AG09309 (cell line): ENCODE results near the gene MILR1.

Experiments
- DNase-seq: peaks from one replicate; pipeline ENCODE4 v3.0.0-alpha.2; 2010; ENCODE audit warnings: low read depth
- H3K4me3 ChIP-seq: 2 replicates; pipeline ENCODE4 v1.5.1; 2011; ENCODE audit warnings: mild to moderate bottlenecking, low read depth, low read length, moderate library complexity; ENCODE audit not compliant: control insufficient read depth
- CTCF ChIP-seq: IDR thresholded peaks from 2 replicates; pipeline ENCODE4 v1.5.1; 2011; ENCODE audit warnings: mild to moderate bottlenecking, low read depth, low read length, inconsistent platforms; ENCODE audit not compliant: insufficient read depth, control insufficient read depth; ENCODE audit errors: missing control alignments

MILR1 gene

GRCh38 chr17:64496786-64497564 lies 48.1 kb downstream of the MILR1 start, which contains the start of gene POLG2:
Gene POLG2, minus strand, starts transcription at chr17:64497054. Its CDS starts 86 bp downstream, at chr17:64496968.
- peak; percentile 59 for TF ChIP-seq CTCF
- H3K4me3 ChIP-seq: peak within 1 kb of the TSS; percentile 78
- DNase-seq: peak; percentile 62

DNA sequence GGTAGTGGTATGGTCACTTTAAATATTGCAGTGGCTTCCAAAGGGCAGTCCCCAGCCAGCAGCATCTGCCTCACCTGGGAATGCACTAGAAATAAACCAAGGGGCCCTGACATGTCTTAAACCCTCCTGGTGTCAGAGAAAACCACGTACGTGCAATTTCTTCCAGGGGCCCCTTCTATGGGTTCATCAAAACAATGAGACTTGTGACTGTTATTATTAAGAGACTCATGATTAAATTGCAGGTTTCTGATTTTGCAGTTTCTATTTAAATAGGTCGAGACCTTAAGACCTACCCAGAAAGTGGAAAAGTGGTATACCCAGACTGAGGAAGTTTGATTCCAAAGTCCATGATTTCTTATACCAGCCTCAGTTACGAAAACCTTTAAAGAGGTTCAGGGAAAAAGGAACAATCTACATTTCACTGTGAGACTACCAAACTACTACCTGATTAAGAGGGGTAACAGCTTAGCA lies 48.7 kb downstream of the MILR1 start:
- DNase-seq: no peak
- TF ChIP-seq CTCF: no peak

DNA sequence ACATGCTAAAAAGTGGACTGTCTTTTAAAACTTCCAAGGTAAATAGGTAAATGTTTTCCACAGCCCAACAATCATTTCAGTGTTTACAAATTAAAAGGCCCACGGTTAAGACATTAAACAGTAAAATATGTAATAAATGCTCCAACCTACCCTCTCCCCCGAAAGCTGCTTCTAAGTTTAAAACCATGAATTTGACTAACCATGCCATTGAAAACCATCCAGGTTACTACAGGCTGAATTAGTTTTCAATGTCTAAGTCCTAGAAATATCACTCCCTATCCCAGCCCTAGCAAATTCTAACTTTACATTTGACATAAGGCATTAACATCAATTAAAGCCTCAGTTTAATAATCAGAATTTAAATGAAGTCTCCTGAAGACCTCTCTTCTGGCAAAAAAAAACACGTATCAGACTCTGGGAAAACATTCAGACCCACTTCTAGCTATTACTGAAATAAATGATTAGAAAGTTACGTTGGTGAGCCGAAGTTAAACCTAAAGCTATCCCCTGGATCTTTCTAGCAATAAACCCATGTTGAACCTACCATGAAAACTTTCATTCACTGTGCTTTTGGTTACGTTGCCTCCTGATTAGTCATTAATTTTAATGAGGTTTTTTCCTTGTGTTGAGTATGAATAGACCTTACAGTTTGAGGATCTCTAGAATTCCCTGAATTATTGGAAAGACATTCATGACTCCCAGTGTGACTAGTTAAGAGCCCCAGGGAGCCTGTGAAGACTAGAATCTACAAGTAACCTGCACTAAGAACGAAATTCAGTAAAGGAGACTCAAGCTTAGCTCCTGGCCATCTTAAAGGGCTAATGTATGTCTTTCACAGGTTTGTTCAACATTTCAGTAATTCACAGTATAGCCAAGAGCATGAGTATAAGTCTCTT lies 49.6 kb downstream of the MILR1 start:
- DNase-seq: no peak
- no peak for TF ChIP-seq CTCF

More for the DNA sequence above, 48.7 kb downstream of the MILR1 start:
- peak overlapping the region; percentile 78 for H3K4me3 ChIP-seq

DNA sequence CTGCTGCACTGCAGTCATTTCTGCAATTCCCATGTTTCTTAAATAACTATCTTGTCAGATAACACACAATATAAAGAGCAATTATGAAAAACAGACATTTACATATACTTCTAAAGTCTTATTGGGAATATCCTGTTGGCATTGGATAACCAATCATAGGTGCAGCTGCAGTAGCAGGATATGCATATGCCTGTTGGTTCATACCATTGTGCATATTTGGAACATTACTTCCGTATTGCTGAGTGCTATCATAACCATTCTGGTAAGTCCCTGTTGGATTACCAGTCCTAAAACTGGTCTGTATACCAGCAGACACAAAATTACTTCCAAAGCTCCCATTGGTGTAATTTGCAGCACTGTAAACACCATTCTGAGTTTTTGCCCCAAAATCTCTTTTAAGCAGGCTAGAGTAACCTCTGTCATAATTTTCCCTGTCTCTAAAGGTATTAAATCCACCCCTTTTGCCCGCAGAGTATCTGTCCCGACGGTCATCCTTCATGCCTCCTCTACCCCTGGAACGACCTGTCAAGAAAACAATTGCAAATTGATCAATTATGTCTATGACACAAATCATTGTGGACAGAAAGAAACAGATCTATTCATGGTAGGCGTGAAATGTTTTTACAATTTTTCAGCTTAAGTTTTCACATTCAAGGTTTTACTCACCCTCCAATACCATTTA lies 51.0 kb downstream of the MILR1 start:
- TF ChIP-seq CTCF: no peak
- DNase-seq: no peak
- no peak overlapping the region for H3K4me3 ChIP-seq

More for the DNA sequence above, 49.6 kb downstream of the MILR1 start:
- no peak overlapping the region for H3K4me3 ChIP-seq

DNA sequence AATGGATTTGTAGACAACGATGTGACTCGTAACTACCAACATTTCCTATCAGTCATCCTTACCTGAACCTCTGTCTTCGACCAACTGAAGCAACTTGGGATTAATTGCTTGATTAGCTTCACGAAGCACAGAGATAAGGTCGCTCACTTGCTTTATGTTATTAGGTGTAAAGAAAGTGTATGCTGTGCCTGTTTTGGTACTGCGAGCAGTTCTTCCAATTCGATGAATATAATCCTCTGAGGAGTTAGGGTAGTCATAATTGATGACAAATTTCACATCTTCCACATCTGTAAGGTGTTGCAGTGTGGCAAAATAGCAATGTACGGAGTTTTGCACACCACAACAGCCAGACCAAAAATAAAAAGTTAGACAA lies 51.6 kb downstream of the MILR1 start:
- TF ChIP-seq CTCF: no peak
- H3K4me3 ChIP-seq: no peak overlapping the region
- DNase-seq: no peak
